K562 (cell line): ENCODE measurements around the gene MIEF1. TPM values are rescaled to one million over a fixed set of nuclear protein-coding genes. Genes with fewer than 3 reads are reported as not detected.

Experiments
- CREB1 ChIP-seq, 2 experiments: sonication (generic) in 1 of 2; formaldehyde crosslinking in 1 of 2; IDR thresholded peaks; 2 replicates each; pipeline versions ENCODE4 v1.6.1 to v1.8.0; 2012 to 2022; ENCODE audit warnings: inconsistent platforms in 1 of 2, mild to moderate bottlenecking in 1 of 2, missing genetic modification reagents in 1 of 2, moderate library complexity in 1 of 2
- DMBX1 ChIP-seq: fragments of 250-450 bp; sonication (Bioruptor Pico); IDR thresholded peaks from 2 replicates; pipeline ENCODE4 v1.8.0; 2022; ENCODE audit warnings: inconsistent platforms, mild to moderate bottlenecking, moderate library complexity, borderline replicate concordance
- HDAC6 ChIP-seq: IDR thresholded peaks from 2 replicates; pipeline ENCODE4 v1.6.1; 2012; ENCODE audit warnings: low read depth, mild to moderate bottlenecking, control low read depth, inconsistent platforms, low read length, moderate library complexity
- HDAC8 ChIP-seq: fragments of 450-650 bp; IDR thresholded peaks from 2 replicates; pipeline ENCODE4 v1.6.1; 2016; ENCODE audit warnings: mild to moderate bottlenecking, missing genetic modification characterization, moderate library complexity, missing compliant biosample characterization
- LCOR ChIP-seq: sonication (generic); formaldehyde crosslinking; IDR thresholded peaks from 2 replicates; pipeline ENCODE4 v1.8.0; 2022; ENCODE audit warnings: mild to moderate bottlenecking, missing genetic modification reagents
- MAZ ChIP-seq, 2 experiments: fragments of 450-650 bp in 1 of 2; sonication (generic) in 1 of 2; formaldehyde crosslinking; IDR thresholded peaks in 1 of 2; conservative IDR thresholded peaks in 1 of 2; 2 replicates each; pipeline versions ENCODE4 v1.4.0 to v1.5.0; 2020; ENCODE audit warnings: mild to moderate bottlenecking in 1 of 2, missing genetic modification reagents in 1 of 2
- NR4A1 ChIP-seq, 2 experiments: fragments of 250-450 bp in 1 of 2; fragments of 450-650 bp in 1 of 2; sonication (Bioruptor Pico) in 1 of 2; IDR thresholded peaks; 2 replicates each; pipeline versions ENCODE4 v1.4.0 to v1.6.1; 2016 to 2020; ENCODE audit warnings: mild to moderate bottlenecking in 2 of 2, missing compliant biosample characterization in 1 of 2, missing genetic modification characterization in 1 of 2, moderate library complexity in 1 of 2
- SMAD3 ChIP-seq: fragments of 450-650 bp; formaldehyde crosslinking; conservative IDR thresholded peaks from 2 replicates; pipeline ENCODE4 v1.4.0; 2020; ENCODE audit warnings: mild to moderate bottlenecking
- STAT5A ChIP-seq: IDR thresholded peaks from 2 replicates; pipeline ENCODE4 v1.6.1; 2012; ENCODE audit warnings: low read length, inconsistent platforms, borderline replicate concordance
- ZC3H8 ChIP-seq: fragments of 450-650 bp; IDR thresholded peaks from 2 replicates; pipeline ENCODE4 v1.6.1; 2017
- ZNF239 ChIP-seq: fragments of 250-450 bp; sonication (Bioruptor Pico); IDR thresholded peaks from 2 replicates; pipeline ENCODE4 v1.4.0; 2020; ENCODE audit warnings: mild to moderate bottlenecking
- ZNF347 ChIP-seq: fragments of 450-650 bp; formaldehyde crosslinking; IDR thresholded peaks from 2 replicates; pipeline ENCODE4 v1.4.0; 2020; ENCODE audit warnings: low read depth, mild to moderate bottlenecking, moderate library complexity
- ZNF644 ChIP-seq: fragments of 200-800 bp; sonication (Bioruptor generic); IDR thresholded peaks from 2 replicates; pipeline ENCODE4 v1.6.1; 2016; ENCODE audit warnings: low read depth, missing genetic modification characterization, missing compliant biosample characterization
- ZNF79 ChIP-seq: fragments of 250-450 bp; sonication (Bioruptor Pico); IDR thresholded peaks from 2 replicates; pipeline ENCODE4 v1.4.0; 2020; ENCODE audit warnings: low read depth, mild to moderate bottlenecking, moderate library complexity
- ZSCAN29 ChIP-seq: fragments of 450-650 bp; IDR thresholded peaks from 2 replicates; pipeline ENCODE4 v1.6.1; 2017
- polyA plus RNA-seq, 8 experiments: library from polyadenylated mRNA; depleted of rRNA in 4 of 8; stranded (reverse) in 5 of 8; unstranded in 3 of 8; fragments of >200 nt; fragmentation: Nextera tagmentation in 2 of 8; fragmentation: Illumina TruSeq in 1 of 8; extraction: Ambion mirVana in 2 of 8; extraction: Trizol in 1 of 8; gene quantifications; 2 replicates each; pipeline versions ENCODE4 v1.2.1 to v1.2.3, GENCODE V29; 2011 to 2014; ENCODE audit warnings: inconsistent platforms in 1 of 8, missing spikeins in 1 of 8
- total RNA-seq, 7 experiments: library from RNA; depleted of rRNA in 6 of 7; stranded (reverse); fragments of >200 nt in 6 of 7; fragmentation: Illumina TruSeq in 2 of 7; extraction: Trizol in 2 of 7; gene quantifications; 2 replicates each; pipeline versions ENCODE4 v1.2.1 to v1.2.3, GENCODE V29; 2011 to 2021; ENCODE audit warnings: low replicate concordance in 1 of 7
- TF ChIP-seq, protein P1 (sequence below), 2 experiments: fragments of 450-650 bp; conservative IDR thresholded peaks; 2 replicates each; pipeline ENCODE4 v1.6.1; 2017; ENCODE audit warnings: mild to moderate bottlenecking in 2 of 2, moderate library complexity in 2 of 2
- TF ChIP-seq, protein P2 (sequence below): fragments of 250-450 bp; sonication (Bioruptor Pico); IDR thresholded peaks from 2 replicates; pipeline ENCODE4 v1.8.0; 2022; ENCODE audit warnings: moderate library complexity, mild to moderate bottlenecking, inconsistent platforms
- TF ChIP-seq, protein P3 (sequence below): fragments of 450-650 bp; conservative IDR thresholded peaks from 2 replicates; pipeline ENCODE4 v1.6.1; 2016; ENCODE audit warnings: missing genetic modification characterization, low read depth, mild to moderate bottlenecking, control low read depth, missing compliant biosample characterization
- TF ChIP-seq, protein P4 (sequence below), 3 experiments: fragments of 200-800 bp in 1 of 3; sonication (Bioruptor generic) in 1 of 3; sonication (generic) in 1 of 3; formaldehyde crosslinking in 1 of 3; IDR thresholded peaks; 2 replicates each; pipeline versions ENCODE4 v1.6.1 to v1.8.0; 2016 to 2022; ENCODE audit warnings: mild to moderate bottlenecking in 2 of 3, missing compliant biosample characterization in 2 of 3, missing genetic modification characterization in 2 of 3, missing genetic modification reagents in 1 of 3
- TF ChIP-seq, protein P5 (sequence below): sonication (generic); formaldehyde crosslinking; IDR thresholded peaks from 2 replicates; pipeline ENCODE4 v1.8.0; 2022; ENCODE audit warnings: missing genetic modification reagents, mild to moderate bottlenecking, moderate library complexity, borderline replicate concordance

Gene MIEF1
- total and polyA plus RNA-seq, 9 of the 15 experiments (the other 6 are each of a cell fraction or from before 2014, with no cell fraction given), result 10.9 to 51.8 (median 25.5) TPM

DNA sequence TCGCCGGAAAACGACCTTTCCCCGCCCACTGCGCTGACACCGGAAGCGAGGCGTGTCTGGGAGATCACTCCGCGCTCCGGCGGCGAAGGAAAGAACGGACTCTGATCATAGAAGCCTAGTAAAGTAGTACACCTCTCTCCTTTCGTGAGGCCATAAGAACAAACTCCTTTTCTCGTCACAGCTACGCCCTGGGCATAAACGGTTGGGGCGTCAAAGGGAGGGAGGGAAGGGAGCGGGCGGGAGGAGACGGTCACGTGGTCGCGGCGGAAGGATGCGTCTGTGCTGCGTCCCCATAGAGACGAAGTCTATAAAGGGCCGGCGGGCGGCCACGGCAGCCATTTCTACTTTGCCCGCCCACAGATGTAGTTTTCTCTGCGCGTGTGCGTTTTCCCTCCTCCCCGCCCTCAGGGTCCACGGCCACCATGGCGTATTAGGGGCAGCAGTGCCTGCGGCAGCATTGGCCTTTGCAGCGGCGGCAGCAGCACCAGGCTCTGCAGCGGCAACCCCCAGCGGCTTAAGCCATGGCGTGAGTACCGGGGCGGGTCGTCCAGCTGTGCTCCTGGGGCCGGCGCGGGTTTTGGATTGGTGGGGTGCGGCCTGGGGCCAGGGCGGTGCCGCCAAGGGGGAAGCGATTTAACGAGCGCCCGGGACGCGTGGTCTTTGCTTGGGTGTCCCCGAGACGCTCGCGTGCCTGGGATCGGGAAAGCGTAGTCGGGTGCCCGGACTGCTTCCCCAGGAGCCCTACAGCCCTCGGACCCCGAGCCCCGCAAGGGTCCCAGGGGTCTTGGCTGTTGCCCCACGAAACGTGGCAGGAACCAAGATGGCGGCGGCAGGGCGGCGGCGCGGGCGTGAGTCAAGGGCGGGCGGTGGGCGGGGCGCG, 18.4 kb downstream of the MIEF1 start, which contains the start of gene ATF4 (continued):
- TF ChIP-seq MAZ (CRISPR knock-in tag; conservative IDR thresholded peaks at IDR 0.05 in 1 of 2, IDR thresholded peaks at IDR 0.05 in 1 of 2) (peak in 1 of 2 experiments; percentile 58; a peak in 1 of 4 replicates), NR4A1 (CRISPR knock-in tag; IDR thresholded peaks at IDR 0.05) (no peak), NR4A1 (tag; IDR thresholded peaks at IDR 0.05) (no peak), HDAC8 (tag) (no peak), LCOR (CRISPR knock-in tag) (no peak; the same call in 1 of the 2 replicates), CREB1 (IDR thresholded peaks at IDR 0.05) (peak; percentile 39; the same call in 1 of the 2 replicates), CREB1 (CRISPR knock-in tag; IDR thresholded peaks at IDR 0.05) (no peak; the same call in none of the 2 replicates), ZSCAN29 (no peak), HDAC6 (no peak), STAT5A (no peak), ZNF239 (no peak), DMBX1 (CRISPR knock-in tag) (no peak), SMAD3 (CRISPR knock-in tag) (0 out of 2 replicates have a peak, but pooled peaks have one; percentile 1), ZC3H8 (0 out of 2 replicates have a peak, but pooled peaks have one; percentile 36), ZNF347 (CRISPR knock-in tag) (no peak), ZNF79 (CRISPR knock-in tag) (no peak), ZNF644 (tag) (peak; percentile 63; the same call in 1 of the 2 replicates)
- TF ChIP-seq, protein P1, sequence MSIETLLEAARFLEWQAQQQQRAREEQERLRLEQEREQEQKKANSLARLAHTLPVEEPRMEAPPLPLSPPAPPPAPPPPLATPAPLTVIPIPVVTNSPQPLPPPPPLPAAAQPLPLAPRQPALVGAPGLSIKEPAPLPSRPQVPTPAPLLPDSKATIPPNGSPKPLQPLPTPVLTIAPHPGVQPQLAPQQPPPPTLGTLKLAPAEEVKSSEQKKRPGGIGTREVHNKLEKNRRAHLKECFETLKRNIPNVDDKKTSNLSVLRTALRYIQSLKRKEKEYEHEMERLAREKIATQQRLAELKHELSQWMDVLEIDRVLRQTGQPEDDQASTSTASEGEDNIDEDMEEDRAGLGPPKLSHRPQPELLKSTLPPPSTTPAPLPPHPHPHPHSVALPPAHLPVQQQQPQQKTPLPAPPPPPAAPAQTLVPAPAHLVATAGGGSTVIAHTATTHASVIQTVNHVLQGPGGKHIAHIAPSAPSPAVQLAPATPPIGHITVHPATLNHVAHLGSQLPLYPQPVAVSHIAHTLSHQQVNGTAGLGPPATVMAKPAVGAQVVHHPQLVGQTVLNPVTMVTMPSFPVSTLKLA (conservative IDR thresholded peaks at IDR 0.05), result peak; percentile 96
- TF ChIP-seq, protein P2, sequence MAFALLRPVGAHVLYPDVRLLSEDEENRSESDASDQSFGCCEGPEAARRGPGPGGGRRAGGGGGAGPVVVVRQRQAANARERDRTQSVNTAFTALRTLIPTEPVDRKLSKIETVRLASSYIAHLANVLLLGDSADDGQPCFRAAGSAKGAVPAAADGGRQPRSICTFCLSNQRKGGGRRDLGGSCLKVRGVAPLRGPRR, result no peak
- TF ChIP-seq, protein P3, sequence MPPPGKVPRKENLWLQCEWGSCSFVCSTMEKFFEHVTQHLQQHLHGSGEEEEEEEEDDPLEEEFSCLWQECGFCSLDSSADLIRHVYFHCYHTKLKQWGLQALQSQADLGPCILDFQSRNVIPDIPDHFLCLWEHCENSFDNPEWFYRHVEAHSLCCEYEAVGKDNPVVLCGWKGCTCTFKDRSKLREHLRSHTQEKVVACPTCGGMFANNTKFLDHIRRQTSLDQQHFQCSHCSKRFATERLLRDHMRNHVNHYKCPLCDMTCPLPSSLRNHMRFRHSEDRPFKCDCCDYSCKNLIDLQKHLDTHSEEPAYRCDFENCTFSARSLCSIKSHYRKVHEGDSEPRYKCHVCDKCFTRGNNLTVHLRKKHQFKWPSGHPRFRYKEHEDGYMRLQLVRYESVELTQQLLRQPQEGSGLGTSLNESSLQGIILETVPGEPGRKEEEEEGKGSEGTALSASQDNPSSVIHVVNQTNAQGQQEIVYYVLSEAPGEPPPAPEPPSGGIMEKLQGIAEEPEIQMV (tag), result no peak
- TF ChIP-seq, protein P4, sequence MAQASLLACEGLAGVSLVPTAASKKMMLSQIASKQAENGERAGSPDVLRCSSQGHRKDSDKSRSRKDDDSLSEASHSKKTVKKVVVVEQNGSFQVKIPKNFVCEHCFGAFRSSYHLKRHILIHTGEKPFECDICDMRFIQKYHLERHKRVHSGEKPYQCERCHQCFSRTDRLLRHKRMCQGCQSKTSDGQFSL (CRISPR knock-in tag; IDR thresholded peaks at IDR 0.05), result no peak; the same call in 1 of the 2 replicates
- TF ChIP-seq, protein P4 (tag; IDR thresholded peaks at IDR 0.05), result no peak
- TF ChIP-seq, protein P5, sequence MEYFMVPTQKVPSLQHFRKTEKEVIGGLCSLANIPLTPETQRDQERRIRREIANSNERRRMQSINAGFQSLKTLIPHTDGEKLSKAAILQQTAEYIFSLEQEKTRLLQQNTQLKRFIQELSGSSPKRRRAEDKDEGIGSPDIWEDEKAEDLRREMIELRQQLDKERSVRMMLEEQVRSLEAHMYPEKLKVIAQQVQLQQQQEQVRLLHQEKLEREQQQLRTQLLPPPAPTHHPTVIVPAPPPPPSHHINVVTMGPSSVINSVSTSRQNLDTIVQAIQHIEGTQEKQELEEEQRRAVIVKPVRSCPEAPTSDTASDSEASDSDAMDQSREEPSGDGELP, result peak; percentile 67; the same call in 1 of the 2 replicates
